Tibial nerve (tissue), 4 donors: ENCODE data around the gene GPR137B. TPM values are rescaled to one million over a fixed set of nuclear protein-coding genes. Genes with fewer than 3 reads are reported as not detected.
A peak's percentile ranks its signal among the peaks of the same experiment; 100 is the strongest.

Source experiments
- DNase-seq, 2 donors: peaks; one replicate each; pipeline ENCODE4 v3.0.0-alpha.2; 2019; ENCODE audit warnings: low spot score in 2 of 2
- H3K27ac ChIP-seq, 4 donors: fragments of 200-600 bp; sonication (generic) in 3 of 4; one replicate each; pipeline ENCODE4 v1.5.1; 2017 to 2019; ENCODE audit warnings: mild to moderate bottlenecking in 1 of 4
- H3K27me3 ChIP-seq, 2 donors: fragments of 200-600 bp; sonication (generic) in 1 of 2; one replicate each; pipeline versions ENCODE4 v1.5.1 to v1.6.0; 2017 to 2019
- H3K36me3 ChIP-seq, 3 donors: fragments of 200-600 bp; sonication (generic); one replicate each; pipeline ENCODE4 v1.5.1; 2018 to 2019
- H3K4me1 ChIP-seq, 4 donors: fragments of 200-600 bp; sonication (generic) in 3 of 4; one replicate each; pipeline ENCODE4 v1.5.1; 2017 to 2019
- H3K4me3 ChIP-seq, 4 donors: fragments of 200-600 bp; sonication (generic) in 3 of 4; one replicate each; pipeline ENCODE4 v1.5.1; 2017 to 2019; ENCODE audit warnings: mild to moderate bottlenecking in 1 of 4, moderate library complexity in 1 of 4
- H3K9me3 ChIP-seq, 4 donors: fragments of 200-600 bp; sonication (generic) in 3 of 4; one replicate each; pipeline ENCODE4 v1.5.1; 2017 to 2019
- EP300 ChIP-seq, 2 donors: sonication (generic); formaldehyde crosslinking; IDR thresholded peaks; one replicate each; pipeline ENCODE4 v1.6.1; 2017; ENCODE audit warnings: antibody characterized with exemption in 2 of 2, mild to moderate bottlenecking in 1 of 2
- POLR2A ChIP-seq, 2 donors: fragments of 450-650 bp; IDR thresholded peaks; one replicate each; pipeline ENCODE4 v1.6.1; 2017; ENCODE audit warnings: antibody characterized with exemption in 2 of 2, mild to moderate bottlenecking in 2 of 2, moderate library complexity in 2 of 2
- WGBS, 2 donors: methylation state at CpG; one replicate each; pipeline ENCODE4 v1.1.5; 2018; 5-methylcytosine and 5-hydroxymethylcytosine counted together
- total RNA-seq, 4 donors: library from RNA; depleted of rRNA; stranded (reverse); fragments of >200 nt; gene quantifications; one replicate each; pipeline ENCODE4 v1.1.0, GENCODE V29; 2016
- TF ChIP-seq, protein P1 (sequence below), 5 experiments: fragments of 200-600 bp in 3 of 5; fragments of 450-650 bp in 2 of 5; sonication (generic) in 3 of 5; IDR thresholded peaks; one replicate each; pipeline ENCODE4 v1.5.1; 2016 to 2019; ENCODE audit warnings: antibody characterized with exemption in 5 of 5, mild to moderate bottlenecking in 3 of 5, moderate library complexity in 2 of 5

Gene GPR137B
- total RNA-seq, 4 donors from 2014 or later, result 51.1 to 94.8 (median 74.0) TPM

DNA sequence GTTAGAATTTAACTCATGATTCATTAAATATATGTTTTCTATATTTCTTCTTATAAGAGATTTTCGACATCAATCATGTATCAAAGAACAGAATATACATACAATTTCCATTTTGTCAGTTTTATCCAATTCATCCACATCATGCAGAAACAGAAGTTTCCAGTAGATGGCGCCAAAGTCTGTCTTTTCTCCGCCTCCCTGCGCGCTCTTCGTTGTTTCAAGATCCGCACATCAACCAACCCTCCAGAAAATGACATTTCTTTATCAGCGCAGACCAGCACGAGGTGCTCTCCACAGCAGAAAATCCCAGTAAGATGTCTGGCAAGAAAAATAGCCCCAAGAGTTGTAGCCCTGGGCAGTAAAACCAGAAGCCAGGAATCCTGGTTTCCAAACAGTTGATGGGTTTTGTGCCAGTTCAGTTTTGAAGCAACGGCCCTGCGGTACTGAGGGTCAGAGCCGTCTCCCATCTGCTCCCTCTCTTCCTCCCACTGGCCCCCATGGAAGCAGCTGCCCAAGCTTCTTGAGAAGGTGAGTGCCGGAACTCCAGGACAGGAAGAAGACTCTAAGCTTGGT is 38.6 kb upstream of the GPR137B start:
- 22 to 26% methylated on average over 13 of the region's 13 CpGs for WGBS, 2 donors
- no peaks in the 10 kb centered on the region for H3K36me3 ChIP-seq
- H3K4me1 ChIP-seq, result peaks cover 0 to 11% (median 0%) of the 10 kb centered on the region in 4 donors
- TF ChIP-seq EP300 (IDR thresholded peaks at IDR 0.05), result no peak
- TF ChIP-seq, protein P1, sequence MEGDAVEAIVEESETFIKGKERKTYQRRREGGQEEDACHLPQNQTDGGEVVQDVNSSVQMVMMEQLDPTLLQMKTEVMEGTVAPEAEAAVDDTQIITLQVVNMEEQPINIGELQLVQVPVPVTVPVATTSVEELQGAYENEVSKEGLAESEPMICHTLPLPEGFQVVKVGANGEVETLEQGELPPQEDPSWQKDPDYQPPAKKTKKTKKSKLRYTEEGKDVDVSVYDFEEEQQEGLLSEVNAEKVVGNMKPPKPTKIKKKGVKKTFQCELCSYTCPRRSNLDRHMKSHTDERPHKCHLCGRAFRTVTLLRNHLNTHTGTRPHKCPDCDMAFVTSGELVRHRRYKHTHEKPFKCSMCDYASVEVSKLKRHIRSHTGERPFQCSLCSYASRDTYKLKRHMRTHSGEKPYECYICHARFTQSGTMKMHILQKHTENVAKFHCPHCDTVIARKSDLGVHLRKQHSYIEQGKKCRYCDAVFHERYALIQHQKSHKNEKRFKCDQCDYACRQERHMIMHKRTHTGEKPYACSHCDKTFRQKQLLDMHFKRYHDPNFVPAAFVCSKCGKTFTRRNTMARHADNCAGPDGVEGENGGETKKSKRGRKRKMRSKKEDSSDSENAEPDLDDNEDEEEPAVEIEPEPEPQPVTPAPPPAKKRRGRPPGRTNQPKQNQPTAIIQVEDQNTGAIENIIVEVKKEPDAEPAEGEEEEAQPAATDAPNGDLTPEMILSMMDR (IDR thresholded peaks at IDR 0.05), result peak; percentile 72 to 85 (median 80)
- no peak overlapping the region for H3K4me3 ChIP-seq
- DNase-seq, result peak; percentile 23 to 78
- no peak overlapping the region for H3K27ac ChIP-seq
- no peaks in the 10 kb centered on the region for H3K27me3 ChIP-seq
- H3K9me3 ChIP-seq, result no peaks in the 10 kb centered on the region

DNA sequence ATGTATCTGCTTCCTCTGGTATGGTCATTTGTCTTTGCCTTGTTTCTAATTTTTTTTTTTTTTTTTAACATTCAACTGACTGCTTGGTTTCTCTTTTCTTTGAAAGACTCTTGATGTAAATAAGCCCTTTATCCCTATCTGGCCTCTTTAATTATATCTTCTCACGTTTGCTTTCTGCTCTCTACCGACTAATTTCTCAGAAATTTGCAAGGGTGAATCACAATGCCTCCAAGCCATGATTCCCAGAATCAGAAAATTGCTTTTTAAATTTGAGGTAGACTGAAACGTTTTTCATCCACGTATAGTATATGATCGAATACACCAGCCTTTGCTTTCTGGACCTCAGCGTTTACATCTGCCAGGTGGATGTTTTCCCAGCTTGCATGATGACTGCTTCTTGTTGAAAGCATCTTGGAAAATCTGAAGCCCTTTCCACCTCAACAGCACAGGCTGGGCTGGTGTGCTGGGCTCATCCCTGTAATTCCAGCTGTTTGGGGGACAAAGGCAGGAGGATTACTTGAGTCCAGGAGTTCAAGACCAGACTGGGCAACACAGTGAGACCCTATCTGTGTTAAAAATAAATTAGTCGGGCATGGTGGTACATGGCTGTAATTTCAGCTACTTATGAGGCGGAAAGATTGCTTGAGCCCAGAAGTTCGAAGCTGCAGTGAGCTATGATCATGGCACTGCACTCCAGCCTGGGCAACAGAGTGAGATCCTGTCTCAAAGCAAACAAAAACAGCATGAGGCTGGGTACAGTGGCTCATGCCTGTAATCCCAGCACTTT is 35.0 kb upstream of the GPR137B start:
- Histone ChIP-seq H3K9me3 (no peaks in the 10 kb centered on the region), H3K27ac (no peak overlapping the region), H3K4me1 (peaks cover 0 to 10% (median 2%) of the 10 kb centered on the region in 4 donors), H3K4me3 (no peak overlapping the region), H3K36me3 (no peaks in the 10 kb centered on the region), H3K27me3 (no peaks in the 10 kb centered on the region)
- WGBS, 2 donors, result 68 to 76% methylated on average over 9 of the region's 9 CpGs
- TF ChIP-seq POLR2A (IDR thresholded peaks at IDR 0.05), result no peak
- TF ChIP-seq, protein P1 (IDR thresholded peaks at IDR 0.05), result no peak
- no peak for DNase-seq

DNA sequence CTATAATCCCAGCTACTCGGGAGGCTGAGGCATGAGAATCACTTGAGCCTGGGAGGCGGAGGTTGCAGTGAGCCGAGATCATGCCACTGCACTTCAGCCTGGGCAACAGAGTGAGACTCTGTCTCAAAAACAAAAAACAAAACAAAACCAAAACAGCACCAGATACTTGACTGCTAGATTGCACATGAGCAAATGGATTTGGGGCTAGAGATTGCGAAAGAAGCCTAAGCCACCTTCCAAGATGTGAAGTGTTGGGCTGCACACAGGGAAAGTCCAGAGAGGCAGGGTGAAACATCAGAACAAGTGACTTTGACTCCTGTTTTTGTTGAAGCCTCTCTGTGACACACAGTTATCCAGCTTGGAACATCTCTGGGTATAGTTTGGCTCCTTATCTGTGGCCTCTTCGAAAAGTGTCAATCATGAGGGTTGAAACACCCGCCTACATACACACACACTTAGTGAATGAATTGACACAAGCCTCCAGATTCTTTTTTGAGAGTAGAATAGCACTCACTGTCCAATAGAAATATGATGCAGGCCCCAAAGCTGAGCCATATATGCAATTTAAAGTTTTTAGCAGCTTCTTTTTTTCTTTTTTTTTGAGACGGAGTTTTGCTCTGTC is 34.2 kb upstream of the GPR137B start:
- Histone ChIP-seq H3K36me3 (no peaks in the 10 kb centered on the region), H3K27me3 (no peaks in the 10 kb centered on the region), H3K27ac (no peak overlapping the region), H3K4me3 (no peak overlapping the region), H3K9me3 (no peaks in the 10 kb centered on the region), H3K4me1 (peaks cover 0 to 10% (median 2%) of the 10 kb centered on the region in 4 donors)
- WGBS, 2 donors, result 83 to 85% methylated on average over 7 of the region's 7 CpGs
- TF ChIP-seq, protein P1 (IDR thresholded peaks at IDR 0.05), result no peak
- TF ChIP-seq EP300 (IDR thresholded peaks at IDR 0.05), result no peak
- TF ChIP-seq POLR2A (IDR thresholded peaks at IDR 0.05), result no peak
- DNase-seq, result no peak

DNA sequence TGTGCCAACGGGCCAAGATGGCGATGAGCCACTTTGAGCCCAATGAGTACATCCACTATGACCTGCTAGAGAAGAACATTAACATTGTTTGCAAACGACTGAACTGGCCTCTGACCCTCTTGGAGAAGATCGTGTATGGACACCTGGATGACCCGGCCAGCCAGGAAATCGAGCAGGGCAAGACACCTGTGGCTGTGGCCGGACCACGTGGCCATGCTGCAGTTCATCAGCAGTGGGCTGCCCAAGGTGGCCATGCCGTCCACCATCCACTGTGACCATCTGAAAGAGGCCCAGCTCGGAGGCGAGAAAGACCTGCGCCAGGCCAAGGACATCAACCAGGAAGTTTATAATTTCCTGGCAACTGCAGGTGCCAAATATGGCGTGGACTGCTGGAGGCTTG is 32.2 kb upstream of the GPR137B start:
- 87 to 90% methylated on average over 13 of the region's 13 CpGs for WGBS, 2 donors
- peaks cover 0 to 7% (median 2%) of the 10 kb centered on the region in 4 donors for H3K4me1 ChIP-seq
- H3K27me3 ChIP-seq, result no peaks in the 10 kb centered on the region
- H3K27ac ChIP-seq, result no peak overlapping the region
- H3K9me3 ChIP-seq, result no peaks in the 10 kb centered on the region
- no peak for DNase-seq
- no peaks in the 10 kb centered on the region for H3K36me3 ChIP-seq
- H3K4me3 ChIP-seq, result no peak overlapping the region
- TF ChIP-seq POLR2A (IDR thresholded peaks at IDR 0.05) (no peak), EP300 (IDR thresholded peaks at IDR 0.05) (no peak)
- TF ChIP-seq, protein P1 (IDR thresholded peaks at IDR 0.05), result no peak
